Body of pancreas (tissue), 4 donors: ENCODE data around the gene CRK. TPM values are rescaled to one million over a fixed set of nuclear protein-coding genes. Genes with fewer than 3 reads are reported as not detected.

Source experiments
- ATAC-seq: fragments of 150-250 bp; one replicate; pipeline ENCODE4 v1.9.1; 2016
- DNase-seq, 4 donors: peaks; one replicate each; pipeline ENCODE4 v3.0.0-alpha.2; 2019
- H3K27ac ChIP-seq, 4 donors: fragments of 200-600 bp; sonication (generic); 1 replicate in 3 of 4; 2 replicates in 1 of 4; pipeline versions ENCODE4 v1.5.1 to v1.6.1; 2016 to 2019; ENCODE audit warnings: mild to moderate bottlenecking in 1 of 4, mixed read lengths in 1 of 4, moderate library complexity in 1 of 4
- H3K27me3 ChIP-seq, 2 donors: fragments of 200-600 bp; sonication (generic); one replicate each; pipeline ENCODE4 v1.6.0; 2016; ENCODE audit warnings: mild to moderate bottlenecking in 1 of 2
- H3K36me3 ChIP-seq, 2 donors: fragments of 200-600 bp; sonication (generic); replicated peaks in 1 of 2; 2 replicates each; pipeline ENCODE4 v1.5.1; 2016; ENCODE audit warnings: low read depth in 2 of 2; ENCODE audit not compliant: insufficient read depth in 1 of 2
- H3K4me1 ChIP-seq: fragments of 200-600 bp; sonication (generic); one replicate; pipeline ENCODE4 v1.6.0; 2016
- H3K4me3 ChIP-seq, 2 donors: fragments of 200-600 bp; sonication (generic); 1 replicate in 1 of 2; 2 replicates in 1 of 2; pipeline ENCODE4 v1.5.1; 2016 to 2019
- H3K9me3 ChIP-seq, 3 donors: fragments of 200-600 bp; sonication (generic); 1 replicate in 2 of 3; 2 replicates in 1 of 3; pipeline ENCODE4 v1.5.1; 2016
- CTCF ChIP-seq, 7 experiments: fragments of 450-650 bp in 4 of 7; fragments of 200-600 bp in 3 of 7; sonication (generic) in 3 of 7; IDR thresholded peaks; one replicate each; pipeline ENCODE4 v1.5.1; 2016 to 2019; ENCODE audit warnings: antibody characterized with exemption in 7 of 7
- POLR2A ChIP-seq, 3 donors: fragments of 450-650 bp; IDR thresholded peaks; one replicate each; pipeline ENCODE4 v1.6.1; 2016; ENCODE audit warnings: antibody characterized with exemption in 3 of 3, mild to moderate bottlenecking in 2 of 3
- WGBS, 2 donors: methylation state at CpG; one replicate each; pipeline ENCODE4 v1.1.5; 2017; 5-methylcytosine and 5-hydroxymethylcytosine counted together
- intact Hi-C: fragments of 100-400 bp; cut with DNase I; formaldehyde crosslinking; loops from one replicate; pipeline ENCODE4 v1.15.1; 2023
- total RNA-seq, 2 donors: library from RNA; depleted of rRNA; stranded (reverse); fragments of >200 nt; gene quantifications; one replicate each; pipeline ENCODE4 v1.1.0, GENCODE V29; 2016

The CRK gene
- total RNA-seq, 2 donors from 2014 or later, result 27.7 to 35.5 TPM

- H3K4me3 ChIP-seq, result no peak overlapping the region
- no peak for TF ChIP-seq CTCF (IDR thresholded peaks at IDR 0.05)
- TF ChIP-seq POLR2A (IDR thresholded peaks at IDR 0.05), result no peak
- intact Hi-C loops, result no loop called here
- peaks cover 32% of the 10 kb centered on the region for H3K4me1 ChIP-seq
- WGBS, 2 donors, result 78% methylated on average over 11 of the region's 11 CpGs
- H3K27ac ChIP-seq, result no peak overlapping the region
- no peaks in the 10 kb centered on the region for H3K27me3 ChIP-seq
- H3K9me3 ChIP-seq, result no peaks in the 10 kb centered on the region
- H3K36me3 ChIP-seq, result peaks cover 0 to 26% of the 10 kb centered on the region in 2 donors
- ATAC-seq (no peak), DNase-seq (no peak)
These were observed 25.7 kb upstream of the CRK start for GRCh38 chr17:1481736-1482135.

GRCh38 chr17:1480747-1481465, 24.9 kb upstream of the CRK start:
- ATAC-seq (no peak), DNase-seq (no peak)
- H3K27ac ChIP-seq, result no peak overlapping the region
- H3K27me3 ChIP-seq, result no peaks in the 10 kb centered on the region
- intact Hi-C loops, result no loop called here
- 87 to 88% methylated on average over 15 to 18 of the region's 18 CpGs for WGBS, 2 donors
- peaks cover 0 to 26% of the 10 kb centered on the region in 2 donors for H3K36me3 ChIP-seq
- no peaks in the 10 kb centered on the region for H3K9me3 ChIP-seq
- peaks cover 24% of the 10 kb centered on the region for H3K4me1 ChIP-seq
- no peak overlapping the region for H3K4me3 ChIP-seq
- TF ChIP-seq CTCF (IDR thresholded peaks at IDR 0.05) (no peak), POLR2A (IDR thresholded peaks at IDR 0.05) (no peak)

- TF ChIP-seq POLR2A (IDR thresholded peaks at IDR 0.05) (no peak), CTCF (IDR thresholded peaks at IDR 0.05) (no peak)
These were observed 22.4 kb upstream of the CRK start for GRCh38 chr17:1478418-1478817.

GRCh38 chr17:1475321-1475854, 19.4 kb upstream of the CRK start:
- intact Hi-C loops, result no loop called here
- no peak for ATAC-seq
- no peak for DNase-seq
- Histone ChIP-seq H3K9me3 (no peaks in the 10 kb centered on the region), H3K4me1 (no peaks in the 10 kb centered on the region), H3K36me3 (peaks cover 0 to 40% of the 10 kb centered on the region in 2 donors), H3K27ac (no peak overlapping the region), H3K4me3 (no peak overlapping the region), H3K27me3 (no peaks in the 10 kb centered on the region)
- TF ChIP-seq CTCF (IDR thresholded peaks at IDR 0.05) (no peak), POLR2A (IDR thresholded peaks at IDR 0.05) (no peak)
- 89 to 98% methylated on average over 14 to 15 of the region's 15 CpGs for WGBS, 2 donors

More at GRCh38 chr17:1478418-1478817, 22.4 kb upstream of the CRK start:
- Histone ChIP-seq H3K27ac (no peak overlapping the region), H3K4me1 (peaks cover 8% of the 10 kb centered on the region), H3K9me3 (no peaks in the 10 kb centered on the region), H3K36me3 (peaks cover 0 to 32% of the 10 kb centered on the region in 2 donors), H3K4me3 (no peak overlapping the region), H3K27me3 (no peaks in the 10 kb centered on the region)
- DNase-seq (no peak), ATAC-seq (no peak)
- intact Hi-C loops, result no loop called here
- WGBS, 2 donors, result 89 to 93% methylated on average over 25 to 26 of the region's 26 CpGs
